ENCODE measurements around the gene COL8A2.

Gene COL8A2

GRCh38 chr1:36053978-36054377 is 71.0 kb downstream of the COL8A2 start:
- DNase-seq (ENCODE audit: low read depth): no peak

DNA sequence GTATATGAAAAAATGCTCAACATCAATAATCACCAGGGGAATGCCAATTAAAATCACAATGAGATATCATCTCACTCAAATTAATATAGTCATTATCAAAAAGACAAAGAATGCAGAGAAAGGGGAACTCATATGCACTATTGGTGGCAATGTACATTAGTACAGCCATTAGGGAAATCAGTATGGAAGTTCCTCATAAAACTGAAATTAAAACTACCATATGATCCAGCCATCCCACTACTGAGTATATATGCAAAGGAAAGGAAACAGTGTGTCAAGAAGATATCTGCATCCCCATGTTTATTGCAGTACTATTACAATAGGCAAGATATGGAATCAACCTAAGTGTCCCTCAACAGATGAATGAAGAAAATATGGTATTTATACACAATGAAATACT is 73.2 kb downstream of the COL8A2 start:
- DNase-seq (ENCODE audit: low read depth): no peak

Data from stimulated activated CD4-positive, alpha-beta T cell treated with anti-CD3 and anti-CD28 coated beads, Interleukin-2, amount 100 ng/mL, for 4 hours (primary cell).